Ishikawa (cell line): Measurements from ENCODE around the gene KIAA0825.
A peak's percentile ranks its signal among the peaks of the same experiment; 100 is the strongest.

Source experiments
- CEBPB ChIP-seq: IDR thresholded peaks from 2 replicates; pipeline ENCODE4 v1.6.1; 2012
- CREB1 ChIP-seq: IDR thresholded peaks from 2 replicates; pipeline ENCODE4 v1.6.1; 2012; ENCODE audit warnings: low read depth
- EGR1 ChIP-seq: IDR thresholded peaks from 2 replicates; pipeline ENCODE4 v1.6.1; 2012
- EP300 ChIP-seq: IDR thresholded peaks from 2 replicates; pipeline ENCODE4 v1.6.1; 2012; ENCODE audit warnings: borderline replicate concordance
- FOXM1 ChIP-seq: IDR thresholded peaks from 2 replicates; pipeline ENCODE4 v1.6.1; 2012; ENCODE audit warnings: low read depth, borderline replicate concordance
- NFIC ChIP-seq: IDR thresholded peaks from 2 replicates; pipeline ENCODE4 v1.6.1; 2012
- RAD21 ChIP-seq: IDR thresholded peaks from 2 replicates; pipeline ENCODE4 v1.6.1; 2012; ENCODE audit warnings: low read depth
- TAF1 ChIP-seq: IDR thresholded peaks from 2 replicates; pipeline ENCODE4 v1.6.1; 2012; ENCODE audit warnings: low read depth, mild to moderate bottlenecking
- TCF12 ChIP-seq: IDR thresholded peaks from 2 replicates; pipeline ENCODE4 v1.6.1; 2012; ENCODE audit warnings: low read depth
- TEAD4 ChIP-seq: IDR thresholded peaks from 2 replicates; pipeline ENCODE4 v1.6.1; 2012
- YY1 ChIP-seq: IDR thresholded peaks from 2 replicates; pipeline ENCODE4 v1.6.1; 2012; ENCODE audit warnings: low read depth
- ZBTB7A ChIP-seq: IDR thresholded peaks from 2 replicates; pipeline ENCODE4 v1.6.1; 2012; ENCODE audit warnings: low read depth
- TF ChIP-seq, protein P1 (sequence below): IDR thresholded peaks from 2 replicates; pipeline ENCODE4 v1.6.1; 2012
- TF ChIP-seq, protein P2 (sequence below): IDR thresholded peaks from 2 replicates; pipeline ENCODE4 v1.6.1; 2012
- TF ChIP-seq, protein P3 (sequence below): IDR thresholded peaks from 2 replicates; pipeline ENCODE4 v1.6.1; 2012; ENCODE audit warnings: low read depth, mild to moderate bottlenecking

Gene KIAA0825

DNA sequence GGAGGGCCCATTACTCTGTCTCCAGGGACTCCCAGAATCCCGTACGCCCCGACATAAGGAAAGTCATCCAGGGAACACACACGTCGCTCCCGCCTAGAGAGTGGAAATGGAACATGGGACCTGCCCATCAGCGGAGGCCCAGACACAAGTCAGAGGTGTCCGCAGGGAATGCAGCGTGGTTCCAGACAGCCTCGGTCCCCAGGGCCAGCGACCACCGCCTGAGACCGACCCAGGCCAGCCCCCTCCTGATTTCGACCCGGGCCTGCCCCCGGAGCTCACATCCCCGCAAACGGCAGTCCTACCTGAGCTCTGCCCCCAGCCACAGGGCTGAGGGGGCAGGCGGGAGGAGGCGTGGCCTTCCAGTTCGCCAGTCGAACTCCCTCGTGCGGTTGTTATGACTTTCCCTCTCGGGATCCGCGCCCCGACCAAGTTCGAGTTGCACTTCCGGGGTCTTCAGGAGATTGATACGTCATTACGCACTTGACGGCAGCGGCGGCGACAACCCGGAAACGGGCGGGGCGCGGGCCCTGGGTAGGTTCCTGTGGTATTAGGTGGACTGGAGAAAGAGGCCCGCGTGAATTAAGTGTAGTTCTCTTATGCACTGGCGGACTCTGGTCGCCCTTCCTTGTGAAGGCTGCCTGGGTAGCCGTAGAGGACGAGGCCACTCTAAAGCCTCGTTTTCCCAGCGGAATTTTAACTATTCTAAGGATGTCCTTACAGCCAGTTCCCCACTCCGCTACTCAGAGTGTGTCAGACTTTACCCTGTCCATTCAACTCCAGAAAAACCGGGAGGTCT lies 507.0 kb downstream of the KIAA0825 start:
- TF ChIP-seq YY1 (peak; percentile 14; the same call in 1 of the 2 replicates), EP300 (no peak), TEAD4 (0 out of 2 replicates have a peak, but pooled peaks have one; percentile 6), EGR1 (no peak), FOXM1 (no peak), RAD21 (no peak), NFIC (no peak), TAF1 (peak; percentile 77), CEBPB (no peak), ZBTB7A (0 out of 2 replicates have a peak, but pooled peaks have one; percentile 27), TCF12 (peak; percentile 57; the same call in 1 of the 2 replicates), CREB1 (peak; percentile 86)
- TF ChIP-seq, protein P1, sequence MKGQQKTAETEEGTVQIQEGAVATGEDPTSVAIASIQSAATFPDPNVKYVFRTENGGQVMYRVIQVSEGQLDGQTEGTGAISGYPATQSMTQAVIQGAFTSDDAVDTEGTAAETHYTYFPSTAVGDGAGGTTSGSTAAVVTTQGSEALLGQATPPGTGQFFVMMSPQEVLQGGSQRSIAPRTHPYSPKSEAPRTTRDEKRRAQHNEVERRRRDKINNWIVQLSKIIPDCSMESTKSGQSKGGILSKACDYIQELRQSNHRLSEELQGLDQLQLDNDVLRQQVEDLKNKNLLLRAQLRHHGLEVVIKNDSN: no peak
- TF ChIP-seq, protein P2, sequence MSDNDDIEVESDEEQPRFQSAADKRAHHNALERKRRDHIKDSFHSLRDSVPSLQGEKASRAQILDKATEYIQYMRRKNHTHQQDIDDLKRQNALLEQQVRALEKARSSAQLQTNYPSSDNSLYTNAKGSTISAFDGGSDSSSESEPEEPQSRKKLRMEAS: peak; percentile 93
- TF ChIP-seq, protein P3, sequence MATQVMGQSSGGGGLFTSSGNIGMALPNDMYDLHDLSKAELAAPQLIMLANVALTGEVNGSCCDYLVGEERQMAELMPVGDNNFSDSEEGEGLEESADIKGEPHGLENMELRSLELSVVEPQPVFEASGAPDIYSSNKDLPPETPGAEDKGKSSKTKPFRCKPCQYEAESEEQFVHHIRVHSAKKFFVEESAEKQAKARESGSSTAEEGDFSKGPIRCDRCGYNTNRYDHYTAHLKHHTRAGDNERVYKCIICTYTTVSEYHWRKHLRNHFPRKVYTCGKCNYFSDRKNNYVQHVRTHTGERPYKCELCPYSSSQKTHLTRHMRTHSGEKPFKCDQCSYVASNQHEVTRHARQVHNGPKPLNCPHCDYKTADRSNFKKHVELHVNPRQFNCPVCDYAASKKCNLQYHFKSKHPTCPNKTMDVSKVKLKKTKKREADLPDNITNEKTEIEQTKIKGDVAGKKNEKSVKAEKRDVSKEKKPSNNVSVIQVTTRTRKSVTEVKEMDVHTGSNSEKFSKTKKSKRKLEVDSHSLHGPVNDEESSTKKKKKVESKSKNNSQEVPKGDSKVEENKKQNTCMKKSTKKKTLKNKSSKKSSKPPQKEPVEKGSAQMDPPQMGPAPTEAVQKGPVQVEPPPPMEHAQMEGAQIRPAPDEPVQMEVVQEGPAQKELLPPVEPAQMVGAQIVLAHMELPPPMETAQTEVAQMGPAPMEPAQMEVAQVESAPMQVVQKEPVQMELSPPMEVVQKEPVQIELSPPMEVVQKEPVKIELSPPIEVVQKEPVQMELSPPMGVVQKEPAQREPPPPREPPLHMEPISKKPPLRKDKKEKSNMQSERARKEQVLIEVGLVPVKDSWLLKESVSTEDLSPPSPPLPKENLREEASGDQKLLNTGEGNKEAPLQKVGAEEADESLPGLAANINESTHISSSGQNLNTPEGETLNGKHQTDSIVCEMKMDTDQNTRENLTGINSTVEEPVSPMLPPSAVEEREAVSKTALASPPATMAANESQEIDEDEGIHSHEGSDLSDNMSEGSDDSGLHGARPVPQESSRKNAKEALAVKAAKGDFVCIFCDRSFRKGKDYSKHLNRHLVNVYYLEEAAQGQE: no peak

DNA sequence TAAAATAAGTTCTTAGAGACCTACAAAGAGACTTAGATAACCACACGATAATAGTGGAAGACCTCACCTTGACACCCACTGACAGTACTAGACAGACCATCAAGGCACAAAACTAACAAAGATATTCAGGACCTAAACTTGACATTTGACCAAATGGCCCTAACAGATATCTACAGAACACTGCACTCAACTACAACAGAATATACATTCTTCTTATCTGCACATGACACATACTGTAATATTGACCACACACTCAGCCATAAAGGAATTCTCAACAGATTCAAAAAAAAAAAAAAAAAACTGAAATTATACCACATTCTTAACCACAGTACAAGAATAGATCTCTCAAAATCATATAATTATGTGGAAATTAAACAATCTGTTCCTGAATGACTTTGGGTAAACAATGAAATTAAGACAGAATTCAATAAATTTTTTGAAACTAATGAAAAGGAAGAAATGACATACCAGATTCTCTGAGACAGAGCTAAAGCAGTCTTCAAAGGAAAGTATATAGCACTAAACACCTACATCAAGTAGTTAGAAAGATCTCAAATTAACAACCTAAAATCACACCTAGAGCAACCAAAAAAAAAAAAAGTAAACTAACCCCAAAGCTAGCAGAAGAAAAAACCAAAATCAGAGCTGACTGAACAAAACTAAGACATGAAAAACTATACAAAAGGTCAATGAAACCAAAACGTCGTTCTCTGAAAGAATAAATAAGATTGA lies 514.7 kb downstream of the KIAA0825 start:
- TF ChIP-seq, protein P3: no peak
- TF ChIP-seq EGR1: no peak
- TF ChIP-seq, protein P2: no peak
- TF ChIP-seq FOXM1: no peak
- no peak for TF ChIP-seq TCF12
- TF ChIP-seq CEBPB: no peak
- TF ChIP-seq YY1: no peak
- no peak for TF ChIP-seq EP300
- TF ChIP-seq RAD21: no peak
- no peak for TF ChIP-seq ZBTB7A
- TF ChIP-seq CREB1: no peak
